Neural cell (in vitro differentiated cells): ENCODE results near the gene ATG7.

Source experiments
- RAD21 ChIP-seq: fragments of 450-650 bp; conservative IDR thresholded peaks from 2 replicates; pipeline ENCODE4 v1.6.1; 2014; ENCODE audit warnings: antibody characterized with exemption, mild to moderate bottlenecking, moderate library complexity
- TF ChIP-seq, protein P1 (sequence below): fragments of 450-650 bp; IDR thresholded peaks from 2 replicates; pipeline ENCODE4 v1.5.1; 2014; ENCODE audit warnings: antibody characterized with exemption, mild to moderate bottlenecking, moderate library complexity; ENCODE audit not compliant: poor library complexity, severe bottlenecking

DNA sequence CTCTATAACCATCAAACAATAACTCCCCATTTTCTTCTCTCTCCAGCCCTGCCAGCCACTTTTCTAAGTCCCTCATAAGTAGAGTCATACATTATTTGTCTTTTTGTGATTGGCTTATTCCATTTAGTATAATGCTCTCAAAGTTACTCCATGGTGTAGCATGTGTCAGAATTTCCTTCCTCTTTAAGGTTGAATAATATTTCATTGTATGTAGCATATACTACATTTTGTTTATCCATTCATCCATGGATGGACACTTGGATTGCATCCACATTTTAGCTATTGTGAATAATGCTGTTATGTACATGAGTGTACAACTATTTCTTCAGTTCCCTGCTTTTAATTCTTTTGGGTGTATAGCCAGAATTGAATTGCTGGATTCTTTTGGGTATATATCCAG lies 138.4 kb downstream of the ATG7 start:
- TF ChIP-seq, protein P1, sequence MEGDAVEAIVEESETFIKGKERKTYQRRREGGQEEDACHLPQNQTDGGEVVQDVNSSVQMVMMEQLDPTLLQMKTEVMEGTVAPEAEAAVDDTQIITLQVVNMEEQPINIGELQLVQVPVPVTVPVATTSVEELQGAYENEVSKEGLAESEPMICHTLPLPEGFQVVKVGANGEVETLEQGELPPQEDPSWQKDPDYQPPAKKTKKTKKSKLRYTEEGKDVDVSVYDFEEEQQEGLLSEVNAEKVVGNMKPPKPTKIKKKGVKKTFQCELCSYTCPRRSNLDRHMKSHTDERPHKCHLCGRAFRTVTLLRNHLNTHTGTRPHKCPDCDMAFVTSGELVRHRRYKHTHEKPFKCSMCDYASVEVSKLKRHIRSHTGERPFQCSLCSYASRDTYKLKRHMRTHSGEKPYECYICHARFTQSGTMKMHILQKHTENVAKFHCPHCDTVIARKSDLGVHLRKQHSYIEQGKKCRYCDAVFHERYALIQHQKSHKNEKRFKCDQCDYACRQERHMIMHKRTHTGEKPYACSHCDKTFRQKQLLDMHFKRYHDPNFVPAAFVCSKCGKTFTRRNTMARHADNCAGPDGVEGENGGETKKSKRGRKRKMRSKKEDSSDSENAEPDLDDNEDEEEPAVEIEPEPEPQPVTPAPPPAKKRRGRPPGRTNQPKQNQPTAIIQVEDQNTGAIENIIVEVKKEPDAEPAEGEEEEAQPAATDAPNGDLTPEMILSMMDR, result no peak
- TF ChIP-seq RAD21, result no peak
